Upper lobe of left lung (tissue), 6 donors: ENCODE data around the gene LMBR1. TPM values are rescaled to one million over a fixed set of nuclear protein-coding genes. Genes with fewer than 3 reads are reported as not detected.

Experiments
- ATAC-seq, 2 donors: fragments of 200-7000 bp; cut with Tn5 transposase; one replicate each; pipeline ENCODE4 v1.9.1; 2022; ENCODE audit warnings: mild to moderate bottlenecking in 2 of 2, moderate library complexity in 2 of 2; ENCODE audit not compliant: low FRiP score in 2 of 2
- DNase-seq, 2 donors: peaks; one replicate each; pipeline ENCODE4 v3.0.0-alpha.2; 2019 to 2020
- H3K27ac ChIP-seq, 4 donors: fragments of 200-600 bp; sonication (generic); one replicate each; pipeline ENCODE4 v1.5.1; 2016 to 2019
- H3K27me3 ChIP-seq, 4 donors: fragments of 200-600 bp; sonication (generic); one replicate each; pipeline ENCODE4 v1.5.1; 2017 to 2019
- H3K36me3 ChIP-seq, 4 donors: fragments of 200-600 bp; sonication (generic); one replicate each; pipeline ENCODE4 v1.5.1; 2016 to 2019
- H3K4me1 ChIP-seq, 4 donors: fragments of 200-600 bp; sonication (generic); one replicate each; pipeline ENCODE4 v1.5.1; 2018 to 2019
- H3K4me3 ChIP-seq, 4 donors: fragments of 200-600 bp; sonication (generic); one replicate each; pipeline ENCODE4 v1.5.1; 2017 to 2019; ENCODE audit warnings: mild to moderate bottlenecking in 2 of 4, moderate library complexity in 1 of 4
- H3K9me3 ChIP-seq, 4 donors: fragments of 200-600 bp; sonication (generic); one replicate each; pipeline ENCODE4 v1.5.1; 2018 to 2019
- CTCF ChIP-seq, 6 experiments: fragments of 450-650 bp in 4 of 6; fragments of 200-600 bp in 2 of 6; sonication (generic) in 2 of 6; IDR thresholded peaks; one replicate each; pipeline ENCODE4 v1.5.1; 2016 to 2019; ENCODE audit warnings: antibody characterized with exemption in 6 of 6
- EP300 ChIP-seq, 4 donors: sonication (generic); formaldehyde crosslinking; IDR thresholded peaks; one replicate each; pipeline ENCODE4 v1.5.1; 2017; ENCODE audit warnings: antibody characterized with exemption in 4 of 4, control low read depth in 2 of 4
- POLR2A ChIP-seq, 4 donors: fragments of 450-650 bp; IDR thresholded peaks; one replicate each; pipeline ENCODE4 v1.5.1; 2016 to 2017; ENCODE audit warnings: antibody characterized with exemption in 4 of 4, mild to moderate bottlenecking in 2 of 4
- POLR2AphosphoS5 ChIP-seq, 2 donors: sonication (generic); formaldehyde crosslinking; IDR thresholded peaks; one replicate each; pipeline ENCODE4 v1.5.1; 2017; ENCODE audit warnings: antibody characterized with exemption in 2 of 2
- WGBS, 2 donors: methylation state at CpG; one replicate each; pipeline ENCODE4 v1.1.5; 2017 to 2018; 5-methylcytosine and 5-hydroxymethylcytosine counted together
- total RNA-seq, 6 donors: library from RNA; depleted of rRNA in 4 of 6; stranded (reverse); fragments of >200 nt in 4 of 6; gene quantifications; one replicate each; pipeline versions ENCODE4 v1.1.0 to v1.2.1, GENCODE V29; 2016 to 2021
- donor health status: DM: no; HTN: no; CAD: no; lungs with moderate emphysema.
- donor health status: DM: no; HTN: yes; CAD: no; lungs with severe emphysema.

LMBR1 gene
- total RNA-seq, 6 donors from 2014 or later = 58.6 to 159 (median 81.0) TPM

- no peak overlapping the region for H3K27ac ChIP-seq
- no peak for ATAC-seq
- H3K27me3 ChIP-seq = no peaks in the 10 kb centered on the region
- H3K4me3 ChIP-seq = no peak overlapping the region
- H3K9me3 ChIP-seq = no peaks in the 10 kb centered on the region
- no peaks in the 10 kb centered on the region for H3K36me3 ChIP-seq
- H3K4me1 ChIP-seq = peaks cover 0 to 3% (median 0%) of the 10 kb centered on the region in 4 donors
- no peak for DNase-seq
- WGBS, 2 donors = 62 to 63% methylated on average over 2 of the region's 2 CpGs
- TF ChIP-seq POLR2AphosphoS5 (IDR thresholded peaks at IDR 0.05) = no peak
- TF ChIP-seq EP300 (IDR thresholded peaks at IDR 0.05) = no peak
- no peak for TF ChIP-seq POLR2A (IDR thresholded peaks at IDR 0.05)
- TF ChIP-seq CTCF (IDR thresholded peaks at IDR 0.05) = no peak
Observed at GRCh38 chr7:156842740-156843140, 50.2 kb downstream of the LMBR1 start.

DNA sequence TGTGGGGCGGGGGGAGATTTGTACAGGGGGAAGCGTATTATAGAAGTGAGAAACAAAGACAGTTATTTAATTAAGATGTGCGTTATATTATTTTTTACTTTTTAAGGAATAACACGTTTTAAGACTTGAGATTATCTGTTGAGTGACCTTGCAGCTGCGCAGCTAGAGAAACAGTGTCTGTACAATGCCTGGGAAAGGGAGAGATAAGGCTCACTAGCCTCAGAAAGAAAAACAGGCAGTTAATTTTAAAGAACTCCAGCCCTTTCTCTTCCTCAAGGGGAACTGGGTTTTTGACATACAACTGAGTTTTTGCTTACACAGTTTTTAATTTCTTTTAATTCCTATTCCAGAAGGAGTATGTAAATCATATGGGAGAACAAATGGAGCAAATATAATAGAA lies 50.7 kb downstream of the LMBR1 start:
- TF ChIP-seq CTCF (IDR thresholded peaks at IDR 0.05) (no peak), EP300 (IDR thresholded peaks at IDR 0.05) (no peak), POLR2A (IDR thresholded peaks at IDR 0.05) (no peak), POLR2AphosphoS5 (IDR thresholded peaks at IDR 0.05) (no peak)
- H3K4me3 ChIP-seq = no peak overlapping the region
- no peak for ATAC-seq
- H3K27ac ChIP-seq = no peak overlapping the region
- DNase-seq = no peak
- H3K9me3 ChIP-seq = no peaks in the 10 kb centered on the region
- 85 to 92% methylated on average over 5 of the region's 5 CpGs for WGBS, 2 donors
- H3K36me3 ChIP-seq = no peaks in the 10 kb centered on the region
- H3K27me3 ChIP-seq = no peaks in the 10 kb centered on the region
- peaks cover 0 to 3% (median 0%) of the 10 kb centered on the region in 4 donors for H3K4me1 ChIP-seq

DNA sequence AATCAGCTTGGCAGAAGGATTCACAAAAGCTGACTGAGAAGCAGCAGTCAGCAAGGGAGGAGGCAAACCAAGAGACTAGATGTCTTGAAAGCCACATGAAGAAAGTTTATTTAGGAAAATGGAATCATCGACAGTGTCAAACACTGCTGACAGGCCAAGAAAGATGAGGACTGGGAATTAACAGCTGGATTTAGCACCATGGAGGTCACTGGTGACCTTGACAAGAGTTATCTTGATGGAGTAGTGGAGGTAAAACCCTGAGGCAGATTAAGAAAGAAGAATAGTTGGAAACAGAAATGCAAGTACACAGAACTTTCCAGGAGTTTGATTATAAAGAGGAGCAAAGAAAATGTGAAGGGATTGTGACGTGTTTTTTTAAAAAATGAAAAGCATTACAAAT lies 51.5 kb downstream of the LMBR1 start:
- Histone ChIP-seq H3K27ac (no peak overlapping the region), H3K27me3 (no peaks in the 10 kb centered on the region), H3K4me1 (peaks cover 0 to 3% (median 0%) of the 10 kb centered on the region in 4 donors), H3K4me3 (no peak overlapping the region), H3K9me3 (no peaks in the 10 kb centered on the region), H3K36me3 (no peaks in the 10 kb centered on the region)
- WGBS, 2 donors = 88% methylated on average over 2 of the region's 2 CpGs
- DNase-seq (no peak), ATAC-seq (no peak)
- no peak for TF ChIP-seq POLR2AphosphoS5 (IDR thresholded peaks at IDR 0.05)
- TF ChIP-seq POLR2A (IDR thresholded peaks at IDR 0.05) = no peak
- TF ChIP-seq EP300 (IDR thresholded peaks at IDR 0.05) = no peak
- TF ChIP-seq CTCF (IDR thresholded peaks at IDR 0.05) = no peak

- peaks cover 0 to 3% (median 0%) of the 10 kb centered on the region in 4 donors for H3K4me1 ChIP-seq
- no peak overlapping the region for H3K27ac ChIP-seq
- H3K36me3 ChIP-seq = no peaks in the 10 kb centered on the region
- WGBS, 2 donors = 55 to 67% methylated on average over 5 of the region's 5 CpGs
- DNase-seq = no peak
- H3K4me3 ChIP-seq = no peak overlapping the region
- ATAC-seq = no peak
- no peaks in the 10 kb centered on the region for H3K27me3 ChIP-seq
- TF ChIP-seq CTCF (IDR thresholded peaks at IDR 0.05) (no peak), POLR2AphosphoS5 (IDR thresholded peaks at IDR 0.05) (no peak), EP300 (IDR thresholded peaks at IDR 0.05) (no peak), POLR2A (IDR thresholded peaks at IDR 0.05) (no peak)
- H3K9me3 ChIP-seq = no peaks in the 10 kb centered on the region
Observed at GRCh38 chr7:156840134-156840533, 52.8 kb downstream of the LMBR1 start.

GRCh38 chr7:156836443-156836842 lies 56.5 kb downstream of the LMBR1 start:
- Histone ChIP-seq H3K4me1 (no peaks in the 10 kb centered on the region), H3K9me3 (no peaks in the 10 kb centered on the region), H3K27me3 (no peaks in the 10 kb centered on the region), H3K36me3 (peaks cover 0 to 12% (median 0%) of the 10 kb centered on the region in 4 donors), H3K4me3 (no peak overlapping the region), H3K27ac (no peak overlapping the region)
- WGBS, 2 donors = 94 to 99% methylated on average over 3 of the region's 3 CpGs
- DNase-seq (no peak), ATAC-seq (no peak)
- TF ChIP-seq POLR2AphosphoS5 (IDR thresholded peaks at IDR 0.05) (no peak), CTCF (IDR thresholded peaks at IDR 0.05) (no peak), POLR2A (IDR thresholded peaks at IDR 0.05) (no peak), EP300 (IDR thresholded peaks at IDR 0.05) (no peak)
